Measurements from ENCODE around the gene HMCN2.

DNA sequence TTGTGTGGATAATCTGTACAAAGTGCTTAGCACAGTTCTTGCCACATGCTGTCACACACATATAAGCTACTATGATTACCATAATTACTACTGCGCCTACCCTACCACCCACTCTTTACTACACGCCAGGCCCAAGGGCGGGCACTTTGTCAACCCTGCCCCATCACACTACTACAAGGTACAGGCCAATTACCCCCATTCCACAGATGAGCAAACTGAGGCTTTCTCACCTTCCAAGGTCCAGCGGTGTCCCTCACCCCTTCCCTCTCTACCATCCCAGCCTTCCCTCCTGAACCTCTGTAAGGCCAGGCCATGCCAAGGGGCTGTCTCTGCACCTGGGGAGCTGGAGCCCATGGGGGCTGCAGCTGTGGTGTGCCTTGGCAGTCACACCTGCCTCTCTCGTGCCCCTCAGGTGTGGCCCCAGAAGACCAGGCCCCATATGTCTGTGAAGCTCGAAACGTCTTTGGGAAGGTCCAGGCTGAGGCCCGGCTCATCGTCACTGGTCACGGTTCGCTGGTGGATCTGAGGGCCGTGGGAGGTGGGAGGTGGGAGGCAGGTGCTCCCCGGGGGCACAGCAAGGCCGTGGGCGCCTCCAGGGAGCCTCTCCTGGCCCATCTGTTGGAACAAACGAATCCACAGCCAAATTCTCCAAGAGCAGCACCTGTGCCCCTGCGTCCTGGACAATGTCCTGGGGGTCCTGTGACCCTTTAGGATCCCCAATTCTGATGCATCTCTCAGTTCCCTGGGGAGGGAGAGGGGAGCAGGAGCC, 54.6 kb downstream of the HMCN2 start:
- TF ChIP-seq POLR2A (IDR thresholded peaks at IDR 0.05; ENCODE audit: low read length) (no peak), GATA1 (IDR thresholded peaks at IDR 0.05; ENCODE audit: low read depth, low read length) (no peak)

Data from erythroblast (primary cell).